GM19035 (cell line): ENCODE measurements around the gene IRX6.

ENCODE experiments used
- ATAC-seq: cut with Tn5 transposase; IDR thresholded peaks from one replicate; pipeline ENCODE4 v1.9.1; 2021; ENCODE audit not compliant: unreplicated experiment

The IRX6 gene

GRCh38 chr16:55364811-55365210 lies 40.8 kb downstream of the IRX6 start:
- ATAC-seq: no peak

- ATAC-seq: no peak
Observed at GRCh38 chr16:55367301-55367811, 43.4 kb downstream of the IRX6 start.

- ATAC-seq: no peak
Observed at GRCh38 chr16:55367866-55368603, 44.0 kb downstream of the IRX6 start.

GRCh38 chr16:55369151-55369550 lies 45.1 kb downstream of the IRX6 start:
- no peak for ATAC-seq

GRCh38 chr16:55370762-55371482 lies 46.9 kb downstream of the IRX6 start:
- ATAC-seq: no peak

- no peak for ATAC-seq
Observed at GRCh38 chr16:55372792-55373488, 48.9 kb downstream of the IRX6 start.

GRCh38 chr16:55373489-55373832 lies 49.5 kb downstream of the IRX6 start:
- no peak for ATAC-seq

DNA sequence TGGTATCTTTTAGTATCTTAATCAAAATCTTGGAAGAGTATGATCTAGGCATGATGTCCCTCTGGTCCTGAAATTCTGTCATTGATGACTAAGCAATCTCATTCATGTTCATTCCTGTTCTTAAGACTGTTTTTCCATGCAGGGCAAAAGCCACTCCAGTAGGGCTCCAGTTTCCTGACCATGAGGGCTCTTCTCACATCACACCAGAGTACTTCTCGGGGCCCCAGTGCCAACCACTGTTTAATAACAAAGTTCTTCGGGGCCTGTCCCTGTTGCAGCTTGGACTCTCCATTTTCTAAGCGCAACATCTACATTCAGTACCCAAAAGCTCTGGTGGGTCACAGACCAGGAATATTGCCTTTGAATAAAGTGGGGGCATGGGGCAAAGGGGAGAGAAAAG lies 52.0 kb downstream of the IRX6 start:
- no peak for ATAC-seq

GRCh38 chr16:55376567-55377167 lies 52.7 kb downstream of the IRX6 start:
- ATAC-seq: no peak

DNA sequence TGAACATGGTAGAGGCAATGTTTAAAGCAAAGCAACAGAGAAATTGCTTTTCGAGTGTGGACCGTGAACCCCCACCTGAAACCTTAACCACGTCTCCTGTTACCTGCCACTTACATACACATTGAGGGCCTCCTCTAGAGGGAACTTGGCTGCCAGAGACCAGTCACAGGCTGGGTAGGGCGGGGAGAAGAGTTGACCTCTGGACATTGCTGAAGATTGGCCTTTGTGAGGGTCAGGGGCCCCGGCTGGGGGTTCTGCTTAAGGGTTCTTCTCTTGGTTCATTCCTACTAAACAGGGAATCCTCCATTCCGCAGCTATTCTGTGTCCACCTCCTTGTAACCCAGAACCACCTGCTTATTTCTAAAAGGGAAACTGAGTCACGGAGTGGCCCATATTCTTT lies 53.8 kb downstream of the IRX6 start:
- ATAC-seq: no peak

DNA sequence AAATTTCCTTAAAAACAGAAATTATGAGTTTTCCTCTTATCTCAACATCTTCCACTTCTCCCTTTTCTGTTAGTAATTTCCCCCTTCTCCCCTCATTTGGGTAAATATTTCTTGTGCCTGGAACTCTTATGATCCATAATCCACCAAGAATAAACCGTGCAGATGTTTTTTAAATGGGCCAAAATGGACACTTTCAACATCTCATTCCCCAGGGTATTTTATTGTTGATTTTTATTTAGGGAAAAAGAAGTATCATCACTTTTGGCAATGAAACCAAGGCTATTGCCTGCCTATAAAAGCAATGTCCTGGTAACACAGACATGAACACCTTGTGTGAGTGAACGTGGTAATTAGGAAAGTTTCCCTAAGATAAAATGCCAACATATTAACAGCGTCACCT lies 54.6 kb downstream of the IRX6 start:
- ATAC-seq: no peak

GRCh38 chr16:55379371-55379770 lies 55.4 kb downstream of the IRX6 start:
- ATAC-seq: no peak

- no peak for ATAC-seq
Observed at GRCh38 chr16:55379876-55380390, 55.9 kb downstream of the IRX6 start.
